Measurements from ENCODE around the gene ZNF518A.

The ZNF518A gene

GRCh38 chr10:96168546-96168945 lies 38.4 kb downstream of the ZNF518A start:
- Histone ChIP-seq H3F3A (ENCODE audit: control insufficient read depth, insufficient read depth) (no peaks in the 10 kb centered on the region), H3K9me3 (ENCODE audit: control insufficient read depth, insufficient read depth, low read length) (no peaks in the 10 kb centered on the region), H3K4me3 (ENCODE audit: low read length) (no peak overlapping the region), H3K27me3 (ENCODE audit: control insufficient read depth, low read length) (no peaks in the 10 kb centered on the region), H3K36me3 (ENCODE audit: control insufficient read depth, low read length) (peaks cover 6% of the 10 kb centered on the region; the same call in 1 of the 2 replicates), H3K79me2 (ENCODE audit: control insufficient read depth, low read length) (no peaks in the 10 kb centered on the region), H3K9me2 (replicated peaks; ENCODE audit: control insufficient read depth, low read length) (no peaks in the 10 kb centered on the region), H3K4me1 (ENCODE audit: control insufficient read depth, low read length) (peaks cover 12% of the 10 kb centered on the region), H4K20me1 (ENCODE audit: control insufficient read depth, insufficient read depth, low read depth, low read length) (no peaks in the 10 kb centered on the region), H3K27ac (ENCODE audit: low read depth, low read length) (no peak overlapping the region), H3K4me2 (ENCODE audit: low read length) (no peak overlapping the region)
- TF ChIP-seq CTCF (IDR thresholded peaks at IDR 0.05; ENCODE audit: low read depth, low read length, poor library complexity, severe bottlenecking): no peak
- TF ChIP-seq EZH2phosphoT487 (IDR thresholded peaks at IDR 0.05; ENCODE audit: borderline replicate concordance, low read length): no peak

- Histone ChIP-seq H3K79me2 (ENCODE audit: control insufficient read depth, low read length) (no peaks in the 10 kb centered on the region), H3K9me2 (replicated peaks; ENCODE audit: control insufficient read depth, low read length) (no peaks in the 10 kb centered on the region), H3K36me3 (ENCODE audit: control insufficient read depth, low read length) (no peaks in the 10 kb centered on the region), H4K20me1 (ENCODE audit: control insufficient read depth, insufficient read depth, low read depth, low read length) (no peaks in the 10 kb centered on the region), H3K4me2 (ENCODE audit: low read length) (no peak overlapping the region), H3K9me3 (ENCODE audit: control insufficient read depth, insufficient read depth, low read length) (no peaks in the 10 kb centered on the region), H3K4me3 (ENCODE audit: low read length) (no peak overlapping the region), H3F3A (ENCODE audit: control insufficient read depth, insufficient read depth) (no peaks in the 10 kb centered on the region), H3K27me3 (ENCODE audit: control insufficient read depth, low read length) (no peaks in the 10 kb centered on the region), H3K4me1 (ENCODE audit: control insufficient read depth, low read length) (no peaks in the 10 kb centered on the region), H3K27ac (ENCODE audit: low read depth, low read length) (no peak overlapping the region)
- TF ChIP-seq EZH2phosphoT487 (IDR thresholded peaks at IDR 0.05; ENCODE audit: borderline replicate concordance, low read length) (no peak), CTCF (IDR thresholded peaks at IDR 0.05; ENCODE audit: low read depth, low read length, poor library complexity, severe bottlenecking) (no peak)
Measured at GRCh38 chr10:96170230-96170629, 40.1 kb downstream of the ZNF518A start.

- Histone ChIP-seq H3K4me1 (ENCODE audit: control insufficient read depth, low read length) (no peaks in the 10 kb centered on the region), H3K27ac (ENCODE audit: low read depth, low read length) (no peak overlapping the region), H3K79me2 (ENCODE audit: control insufficient read depth, low read length) (no peaks in the 10 kb centered on the region), H3K9me2 (replicated peaks; ENCODE audit: control insufficient read depth, low read length) (no peaks in the 10 kb centered on the region), H3F3A (ENCODE audit: control insufficient read depth, insufficient read depth) (no peaks in the 10 kb centered on the region), H4K20me1 (ENCODE audit: control insufficient read depth, insufficient read depth, low read depth, low read length) (no peaks in the 10 kb centered on the region), H3K4me2 (ENCODE audit: low read length) (no peak overlapping the region), H3K27me3 (ENCODE audit: control insufficient read depth, low read length) (no peaks in the 10 kb centered on the region), H3K9me3 (ENCODE audit: control insufficient read depth, insufficient read depth, low read length) (peaks cover 14% of the 10 kb centered on the region), H3K4me3 (ENCODE audit: low read length) (no peak overlapping the region), H3K36me3 (ENCODE audit: control insufficient read depth, low read length) (no peaks in the 10 kb centered on the region)
- TF ChIP-seq EZH2phosphoT487 (IDR thresholded peaks at IDR 0.05; ENCODE audit: borderline replicate concordance, low read length) (no peak), CTCF (IDR thresholded peaks at IDR 0.05; ENCODE audit: low read depth, low read length, poor library complexity, severe bottlenecking) (no peak)
Measured at GRCh38 chr10:96172666-96173065, 42.6 kb downstream of the ZNF518A start.

- H3K27ac ChIP-seq (ENCODE audit: low read depth, low read length): no peak overlapping the region
- H4K20me1 ChIP-seq (ENCODE audit: control insufficient read depth, insufficient read depth, low read depth, low read length): no peaks in the 10 kb centered on the region
- peaks cover 14% of the 10 kb centered on the region for H3K9me3 ChIP-seq (ENCODE audit: control insufficient read depth, insufficient read depth, low read length)
- no peak overlapping the region for H3K4me3 ChIP-seq (ENCODE audit: low read length)
- TF ChIP-seq CTCF (IDR thresholded peaks at IDR 0.05; ENCODE audit: low read depth, low read length, poor library complexity, severe bottlenecking): no peak
- TF ChIP-seq EZH2phosphoT487 (IDR thresholded peaks at IDR 0.05; ENCODE audit: borderline replicate concordance, low read length): no peak
- H3K9me2 ChIP-seq (replicated peaks; ENCODE audit: control insufficient read depth, low read length): no peaks in the 10 kb centered on the region
- H3F3A ChIP-seq (ENCODE audit: control insufficient read depth, insufficient read depth): no peaks in the 10 kb centered on the region
- no peaks in the 10 kb centered on the region for H3K27me3 ChIP-seq (ENCODE audit: control insufficient read depth, low read length)
- H3K4me1 ChIP-seq (ENCODE audit: control insufficient read depth, low read length): no peaks in the 10 kb centered on the region
- no peak overlapping the region for H3K4me2 ChIP-seq (ENCODE audit: low read length)
- no peaks in the 10 kb centered on the region for H3K79me2 ChIP-seq (ENCODE audit: control insufficient read depth, low read length)
- H3K36me3 ChIP-seq (ENCODE audit: control insufficient read depth, low read length): no peaks in the 10 kb centered on the region
Measured at GRCh38 chr10:96176985-96177384, 46.9 kb downstream of the ZNF518A start.
